ENCODE measurements around the gene BLNK. TPM values are rescaled to one million over a fixed set of nuclear protein-coding genes. Genes with fewer than 3 reads are reported as not detected.

BLNK gene
- total RNA-seq, 2 donors from 2014 or later: 13.5 to 55.4 TPM

- WGBS, 2 donors: 58 to 76% methylated on average over 1 of the region's 1 CpG
- H3K36me3 ChIP-seq (replicated peaks in 1 of 2; ENCODE audit: insufficient read depth in 1 of 2, low read depth in 2 of 2): no peaks in the 10 kb centered on the region
- no peaks in the 10 kb centered on the region for H3K9me3 ChIP-seq
- no peak for TF ChIP-seq POLR2A (IDR thresholded peaks at IDR 0.05)
- no peak for TF ChIP-seq CTCF (IDR thresholded peaks at IDR 0.05)
- no peaks in the 10 kb centered on the region for H3K27me3 ChIP-seq
- H3K4me3 ChIP-seq: no peak overlapping the region
- peaks cover 28% of the 10 kb centered on the region for H3K4me1 ChIP-seq
- DNase-seq (no peak), ATAC-seq (no peak)
- intact Hi-C loops (cut with DNase I): no loop called here
- peak overlapping the region in 3 of 4 donors; percentile 51 to 72 (median 62) for H3K27ac ChIP-seq
Observed at GRCh38 chr10:96276831-96277230, 5.5 kb upstream of the BLNK start.

- DNase-seq (no peak), ATAC-seq (no peak)
- intact Hi-C loops (cut with DNase I): no loop called here
- no peak for TF ChIP-seq CTCF (IDR thresholded peaks at IDR 0.05)
- TF ChIP-seq POLR2A (IDR thresholded peaks at IDR 0.05): no peak
- Histone ChIP-seq H3K27ac (peak overlapping the region; percentile 51 to 72 (median 62)), H3K4me3 (no peak overlapping the region), H3K9me3 (no peaks in the 10 kb centered on the region), H3K36me3 (replicated peaks in 1 of 2; ENCODE audit: insufficient read depth in 1 of 2, low read depth in 2 of 2) (no peaks in the 10 kb centered on the region), H3K27me3 (no peaks in the 10 kb centered on the region), H3K4me1 (peaks cover 30% of the 10 kb centered on the region)
- 91 to 92% methylated on average over 6 of the region's 6 CpGs for WGBS, 2 donors
Observed at GRCh38 chr10:96276426-96276825, 5.1 kb upstream of the BLNK start.

- H3K27ac ChIP-seq: peak overlapping the region; percentile 51 to 72 (median 62)
- 30 to 45% methylated on average over 2 of the region's 2 CpGs for WGBS, 2 donors
- H3K9me3 ChIP-seq: no peaks in the 10 kb centered on the region
- H3K4me3 ChIP-seq: no peak overlapping the region
- intact Hi-C loops (cut with DNase I): no loop called here
- DNase-seq (peak; percentile 62 to 83 (median 78)), ATAC-seq (peak; percentile 31)
- peaks cover 30% of the 10 kb centered on the region for H3K4me1 ChIP-seq
- no peaks in the 10 kb centered on the region for H3K36me3 ChIP-seq (replicated peaks in 1 of 2; ENCODE audit: insufficient read depth in 1 of 2, low read depth in 2 of 2)
- no peaks in the 10 kb centered on the region for H3K27me3 ChIP-seq
- no peak for TF ChIP-seq CTCF (IDR thresholded peaks at IDR 0.05)
- no peak for TF ChIP-seq POLR2A (IDR thresholded peaks at IDR 0.05)
Observed at GRCh38 chr10:96275685-96276418, 4.5 kb upstream of the BLNK start.

GRCh38 chr10:96272316-96273280 is 1.2 kb upstream of the BLNK start:
- intact Hi-C loops (cut with DNase I): no loop called here
- Histone ChIP-seq H3K4me3 (no peak overlapping the region), H3K27me3 (no peaks in the 10 kb centered on the region), H3K27ac (peak overlapping the region; percentile 59 to 92 (median 82)), H3K9me3 (no peaks in the 10 kb centered on the region), H3K36me3 (replicated peaks in 1 of 2; ENCODE audit: insufficient read depth in 1 of 2, low read depth in 2 of 2) (no peaks in the 10 kb centered on the region), H3K4me1 (peaks cover 55% of the 10 kb centered on the region)
- TF ChIP-seq POLR2A (IDR thresholded peaks at IDR 0.05) (no peak), CTCF (IDR thresholded peaks at IDR 0.05) (no peak)
- DNase-seq (no peak), ATAC-seq (no peak)
- WGBS, 2 donors: 38 to 55% methylated on average over 8 of the region's 8 CpGs

Data from body of pancreas (tissue), 4 donors.